ENCODE measurements around the gene CARS1.

Gene CARS1

DNA sequence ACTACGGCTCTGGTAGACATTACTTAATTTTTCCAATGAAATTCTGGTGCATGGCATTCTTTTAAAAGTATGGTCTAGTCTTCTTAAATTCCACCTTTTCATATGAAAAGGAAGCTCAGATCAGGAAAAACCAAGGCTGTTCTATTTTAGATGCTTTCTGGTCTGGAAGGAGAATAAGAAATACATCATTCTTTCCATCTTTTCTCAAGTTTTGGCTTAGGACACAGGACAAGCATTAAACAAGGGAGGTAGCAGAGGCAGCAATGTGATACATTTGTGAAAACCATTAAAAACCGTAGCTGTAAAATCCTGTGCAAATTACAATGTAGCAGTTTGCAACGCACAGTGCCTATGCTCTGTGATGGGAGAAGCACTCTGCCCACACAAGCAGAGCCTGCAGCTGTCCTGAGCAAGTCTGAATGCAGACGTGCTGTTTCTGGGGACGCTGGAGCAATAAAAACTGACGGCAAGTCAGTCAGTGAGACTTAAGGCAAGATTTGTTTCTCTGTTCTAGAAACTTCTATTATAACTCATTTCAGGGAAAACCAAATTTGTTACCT is 88.8 kb downstream of the CARS1 start:
- Histone ChIP-seq H3K4me1 (ENCODE audit: insufficient read depth, poor library complexity, severe bottlenecking) (peaks cover 3% of the 10 kb centered on the region), H3K27me3 (ENCODE audit: insufficient read depth, poor library complexity, severe bottlenecking) (no peaks in the 10 kb centered on the region), H3K4me3 (ENCODE audit: severe bottlenecking) (no peak overlapping the region), H3K27ac (ENCODE audit: poor library complexity, severe bottlenecking) (no peak overlapping the region), H3K9me3 (ENCODE audit: severe bottlenecking) (no peaks in the 10 kb centered on the region), H3K36me3 (ENCODE audit: low read depth) (peaks cover 99% of the 10 kb centered on the region)
- ATAC-seq (ENCODE audit: low read depth) (no peak), DNase-seq (ENCODE audit: low spot score) (no peak)
- TF ChIP-seq, protein P1, sequence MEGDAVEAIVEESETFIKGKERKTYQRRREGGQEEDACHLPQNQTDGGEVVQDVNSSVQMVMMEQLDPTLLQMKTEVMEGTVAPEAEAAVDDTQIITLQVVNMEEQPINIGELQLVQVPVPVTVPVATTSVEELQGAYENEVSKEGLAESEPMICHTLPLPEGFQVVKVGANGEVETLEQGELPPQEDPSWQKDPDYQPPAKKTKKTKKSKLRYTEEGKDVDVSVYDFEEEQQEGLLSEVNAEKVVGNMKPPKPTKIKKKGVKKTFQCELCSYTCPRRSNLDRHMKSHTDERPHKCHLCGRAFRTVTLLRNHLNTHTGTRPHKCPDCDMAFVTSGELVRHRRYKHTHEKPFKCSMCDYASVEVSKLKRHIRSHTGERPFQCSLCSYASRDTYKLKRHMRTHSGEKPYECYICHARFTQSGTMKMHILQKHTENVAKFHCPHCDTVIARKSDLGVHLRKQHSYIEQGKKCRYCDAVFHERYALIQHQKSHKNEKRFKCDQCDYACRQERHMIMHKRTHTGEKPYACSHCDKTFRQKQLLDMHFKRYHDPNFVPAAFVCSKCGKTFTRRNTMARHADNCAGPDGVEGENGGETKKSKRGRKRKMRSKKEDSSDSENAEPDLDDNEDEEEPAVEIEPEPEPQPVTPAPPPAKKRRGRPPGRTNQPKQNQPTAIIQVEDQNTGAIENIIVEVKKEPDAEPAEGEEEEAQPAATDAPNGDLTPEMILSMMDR (IDR thresholded peaks at IDR 0.05; ENCODE audit: poor library complexity, severe bottlenecking), result no peak

DNA sequence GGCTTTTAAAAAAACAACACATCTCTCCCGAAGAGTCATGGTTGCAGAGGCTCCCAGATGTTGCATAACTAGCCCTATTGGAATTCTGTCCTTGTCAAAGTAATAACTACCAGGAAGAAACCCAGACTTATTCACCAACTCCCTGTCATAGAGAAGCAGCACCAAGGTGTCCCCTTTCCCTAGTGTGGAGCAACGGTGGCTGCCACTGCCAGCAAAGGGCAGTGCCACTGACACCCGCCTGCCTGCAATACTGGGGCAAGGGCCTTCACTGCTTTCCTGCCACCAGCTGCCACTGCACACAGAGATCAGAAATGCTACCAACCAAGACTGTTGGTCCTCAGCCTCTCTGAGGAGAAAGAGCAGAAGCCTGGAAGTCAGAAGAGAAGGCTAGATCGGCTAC is 92.4 kb downstream of the CARS1 start:
- DNase-seq (ENCODE audit: low spot score) (no peak), ATAC-seq (ENCODE audit: low read depth) (no peak)
- TF ChIP-seq, protein P1 (IDR thresholded peaks at IDR 0.05; ENCODE audit: poor library complexity, severe bottlenecking), result no peak
- peaks cover 5% of the 10 kb centered on the region for H3K4me1 ChIP-seq (ENCODE audit: insufficient read depth, poor library complexity, severe bottlenecking)
- peaks cover 97% of the 10 kb centered on the region for H3K36me3 ChIP-seq (ENCODE audit: low read depth)
- no peak overlapping the region for H3K27ac ChIP-seq (ENCODE audit: poor library complexity, severe bottlenecking)
- H3K9me3 ChIP-seq (ENCODE audit: severe bottlenecking), result no peaks in the 10 kb centered on the region
- H3K27me3 ChIP-seq (ENCODE audit: insufficient read depth, poor library complexity, severe bottlenecking), result no peaks in the 10 kb centered on the region
- H3K4me3 ChIP-seq (ENCODE audit: severe bottlenecking), result no peak overlapping the region

DNA sequence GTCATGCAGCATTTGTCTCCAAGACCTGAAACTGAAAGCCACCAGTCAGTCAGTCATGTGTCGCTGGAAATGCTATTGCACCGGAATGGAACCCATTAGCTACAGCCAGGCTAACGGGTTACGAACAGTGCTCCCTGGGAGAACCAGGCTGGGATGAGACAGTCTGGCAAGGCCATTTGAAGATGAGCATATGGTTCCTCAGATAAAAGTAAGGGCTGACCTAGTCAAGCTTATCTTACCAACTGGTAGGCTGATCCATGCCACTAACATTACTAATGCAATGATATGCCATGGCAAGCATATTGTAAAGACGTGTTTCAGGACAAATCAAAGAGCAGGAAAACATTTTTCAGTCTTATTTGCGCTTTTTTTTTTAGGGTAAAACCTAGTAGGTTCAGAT is 93.5 kb downstream of the CARS1 start:
- no peak for ATAC-seq (ENCODE audit: low read depth)

DNA sequence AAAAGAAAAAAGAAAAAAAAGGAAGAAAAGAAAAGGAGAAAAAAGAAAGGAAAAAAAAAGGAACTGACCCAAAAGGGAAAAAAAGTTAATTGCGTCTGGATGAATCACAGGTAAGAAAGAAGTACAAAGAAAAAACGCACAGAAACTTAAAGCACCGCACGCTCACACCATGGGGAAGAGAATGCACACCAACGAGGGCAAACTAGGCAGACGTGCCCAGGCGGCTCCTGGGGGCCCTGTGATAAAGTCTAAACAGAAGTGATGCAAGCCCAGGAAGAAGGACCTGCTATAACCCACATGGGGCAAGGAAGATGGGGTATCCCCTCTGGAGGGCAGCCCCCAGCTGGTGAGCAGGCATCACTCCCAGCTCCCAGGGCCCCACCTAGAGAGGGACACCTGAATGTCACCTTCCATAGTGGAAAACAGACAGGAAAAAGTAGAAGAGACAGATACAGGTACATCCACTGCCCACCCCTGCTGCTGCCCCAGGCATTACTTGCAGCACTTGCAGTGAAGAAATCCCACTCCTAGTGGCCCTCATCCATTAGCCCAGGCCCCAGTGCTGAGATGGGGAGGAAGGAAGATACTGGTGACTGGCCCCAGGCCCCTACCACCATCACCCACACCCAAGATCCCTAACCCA is 94.0 kb downstream of the CARS1 start:
- H3K36me3 ChIP-seq (ENCODE audit: low read depth), result peaks cover 98% of the 10 kb centered on the region

More for the DNA sequence above, 93.5 kb downstream of the CARS1 start:
- Histone ChIP-seq H3K9me3 (ENCODE audit: severe bottlenecking) (no peaks in the 10 kb centered on the region), H3K27ac (ENCODE audit: poor library complexity, severe bottlenecking) (no peak overlapping the region), H3K4me3 (ENCODE audit: severe bottlenecking) (no peak overlapping the region), H3K36me3 (ENCODE audit: low read depth) (peaks cover 97% of the 10 kb centered on the region), H3K4me1 (ENCODE audit: insufficient read depth, poor library complexity, severe bottlenecking) (peaks cover 5% of the 10 kb centered on the region), H3K27me3 (ENCODE audit: insufficient read depth, poor library complexity, severe bottlenecking) (no peaks in the 10 kb centered on the region)
- no peak for DNase-seq (ENCODE audit: low spot score)
- TF ChIP-seq, protein P1 (IDR thresholded peaks at IDR 0.05; ENCODE audit: poor library complexity, severe bottlenecking), result no peak

More for the DNA sequence above, 94.0 kb downstream of the CARS1 start:
- DNase-seq (ENCODE audit: low spot score) (no peak), ATAC-seq (ENCODE audit: low read depth) (peak; percentile 64)
- H3K4me1 ChIP-seq (ENCODE audit: insufficient read depth, poor library complexity, severe bottlenecking), result peaks cover 5% of the 10 kb centered on the region
- no peak overlapping the region for H3K4me3 ChIP-seq (ENCODE audit: severe bottlenecking)
- H3K27ac ChIP-seq (ENCODE audit: poor library complexity, severe bottlenecking), result no peak overlapping the region
- H3K9me3 ChIP-seq (ENCODE audit: severe bottlenecking), result no peaks in the 10 kb centered on the region
- H3K27me3 ChIP-seq (ENCODE audit: insufficient read depth, poor library complexity, severe bottlenecking), result no peaks in the 10 kb centered on the region
- TF ChIP-seq, protein P1 (IDR thresholded peaks at IDR 0.05; ENCODE audit: poor library complexity, severe bottlenecking), result no peak
